IPS-18c (cell line): ENCODE results near the gene GREB1.

Experiments
- H3K4me3 ChIP-seq: 2 replicates; pipeline ENCODE4 v1.7.0; 2013; ENCODE audit warnings: low read depth, mild to moderate bottlenecking, low read length, moderate library complexity; ENCODE audit not compliant: insufficient read depth
- H3K9me3 ChIP-seq: one replicate; pipeline ENCODE4 v1.6.1; 2013; ENCODE audit warnings: mild to moderate bottlenecking, low read length, moderate library complexity; ENCODE audit not compliant: control insufficient read depth, insufficient read depth

GREB1 gene

GRCh38 chr2:11598228-11598731 is 64.4 kb downstream of the GREB1 start:
- Histone ChIP-seq H3K4me3 (no peak overlapping the region), H3K9me3 (no peaks in the 10 kb centered on the region)

DNA sequence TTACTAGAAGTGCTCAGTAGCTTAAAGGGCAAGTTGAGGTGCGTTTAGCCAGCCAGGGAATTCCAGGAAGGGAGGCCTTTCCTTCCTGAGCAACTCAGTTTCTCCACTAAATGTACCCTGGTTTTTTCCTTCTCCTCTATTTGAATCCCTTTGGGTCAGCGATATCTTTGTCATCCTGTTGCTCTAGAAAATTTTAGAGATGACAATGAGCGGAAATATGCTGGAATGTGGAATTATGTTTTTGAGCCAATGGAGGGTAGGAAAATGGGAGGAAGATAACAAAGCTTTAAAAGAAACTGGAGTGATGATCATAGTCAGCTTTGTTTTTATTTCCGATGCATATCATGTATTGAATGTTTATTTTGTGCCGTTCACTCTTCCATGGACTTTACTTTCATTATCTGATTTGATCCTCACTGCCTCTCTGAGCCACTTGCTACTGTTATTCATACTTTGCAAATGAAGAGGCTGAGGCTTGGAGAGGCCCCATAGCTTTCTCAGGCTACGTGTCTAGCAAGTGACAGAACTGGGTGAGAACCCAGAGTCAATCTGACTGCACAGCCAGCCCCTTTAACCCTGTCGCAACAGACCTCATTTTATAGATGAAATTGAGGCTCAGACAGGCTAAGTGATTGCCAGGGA is 68.8 kb downstream of the GREB1 start:
- no peak overlapping the region for H3K4me3 ChIP-seq
- no peaks in the 10 kb centered on the region for H3K9me3 ChIP-seq

DNA sequence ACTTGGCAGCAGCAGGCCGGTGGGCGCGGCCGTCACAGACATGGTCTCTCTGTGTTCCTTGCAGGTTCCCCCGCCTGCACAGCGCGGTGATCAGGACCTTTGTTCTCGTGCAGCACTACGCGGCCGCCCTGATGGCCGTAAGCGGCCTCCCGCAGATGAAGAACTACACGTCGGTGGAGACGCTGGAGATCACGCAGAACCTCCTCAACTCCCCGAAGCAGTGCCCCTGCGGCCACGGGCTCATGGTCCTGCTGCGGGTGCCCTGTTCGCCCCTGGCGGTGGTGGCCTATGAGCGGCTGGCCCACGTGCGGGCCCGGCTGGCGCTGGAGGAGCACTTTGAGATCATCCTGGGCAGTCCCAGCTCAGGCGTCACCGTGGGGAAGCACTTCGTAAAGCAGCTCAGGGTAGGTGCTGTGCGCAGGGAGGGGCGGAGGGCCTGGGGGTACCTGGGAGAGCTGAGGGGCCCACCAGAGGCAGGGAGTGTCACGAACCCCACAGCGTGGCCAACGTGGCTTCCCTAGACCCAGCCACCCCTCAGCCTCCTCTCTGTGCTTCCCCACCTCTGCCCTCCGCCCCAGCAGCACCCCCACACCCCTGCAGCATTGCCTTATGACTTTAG is 76.9 kb downstream of the GREB1 start:
- Histone ChIP-seq H3K9me3 (no peaks in the 10 kb centered on the region), H3K4me3 (no peak overlapping the region)

DNA sequence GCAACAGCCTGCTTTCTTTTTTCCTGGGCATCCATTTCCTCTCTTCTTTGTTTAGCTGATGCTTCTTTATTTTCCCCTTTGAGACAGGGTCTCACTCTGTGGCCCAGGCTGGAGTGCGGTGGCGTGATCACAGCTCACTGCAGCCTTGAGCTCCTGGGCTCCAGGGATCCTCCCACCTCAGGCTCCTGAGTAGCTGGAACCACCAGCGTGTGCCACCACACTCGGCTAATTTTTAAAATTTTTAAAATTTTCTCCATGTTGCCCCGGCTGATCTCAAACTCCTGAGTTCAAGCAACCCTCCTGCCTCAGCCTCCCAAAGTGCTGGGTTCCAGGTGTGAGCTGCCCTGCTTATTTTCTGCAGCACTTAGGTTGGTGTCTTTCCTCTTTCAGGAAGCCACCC is 77.4 kb downstream of the GREB1 start:
- Histone ChIP-seq H3K4me3 (no peak overlapping the region), H3K9me3 (no peaks in the 10 kb centered on the region)

DNA sequence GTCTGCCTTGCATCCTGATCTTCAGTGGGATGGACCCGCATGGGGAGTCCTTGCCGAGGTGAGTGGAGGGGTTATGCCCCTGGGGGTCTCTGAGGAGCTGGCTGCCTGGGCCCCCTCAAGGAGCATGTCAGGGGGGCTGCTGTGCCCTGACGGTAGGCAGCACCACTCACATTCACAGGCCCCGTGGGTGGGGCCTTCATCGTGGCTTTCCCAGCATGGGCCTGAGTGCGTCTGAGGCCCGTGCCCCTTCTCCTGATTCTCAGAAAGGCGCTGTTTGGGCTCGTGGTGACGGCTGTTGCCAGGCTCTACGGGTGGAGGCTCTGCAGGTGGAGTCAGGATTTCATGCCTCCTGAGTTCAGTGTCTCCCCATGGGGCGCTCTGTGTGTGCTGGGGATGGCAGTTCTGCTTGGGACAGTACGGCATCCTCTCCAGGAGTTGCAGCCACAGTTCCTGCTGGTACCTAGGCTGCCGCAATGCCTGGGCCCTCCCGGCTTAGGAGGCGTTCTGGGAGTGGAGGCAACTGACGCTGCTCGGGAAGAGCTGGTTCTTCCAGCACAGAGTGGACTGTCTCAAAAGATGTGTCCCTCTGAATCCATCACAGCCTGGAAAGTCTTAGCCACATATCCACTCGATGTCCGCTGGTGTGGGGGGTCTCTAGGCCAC is 78.8 kb downstream of the GREB1 start:
- Histone ChIP-seq H3K9me3 (no peaks in the 10 kb centered on the region), H3K4me3 (no peak overlapping the region)

GRCh38 chr2:11613297-11613696 is 79.5 kb downstream of the GREB1 start:
- Histone ChIP-seq H3K9me3 (no peaks in the 10 kb centered on the region), H3K4me3 (no peak overlapping the region)

DNA sequence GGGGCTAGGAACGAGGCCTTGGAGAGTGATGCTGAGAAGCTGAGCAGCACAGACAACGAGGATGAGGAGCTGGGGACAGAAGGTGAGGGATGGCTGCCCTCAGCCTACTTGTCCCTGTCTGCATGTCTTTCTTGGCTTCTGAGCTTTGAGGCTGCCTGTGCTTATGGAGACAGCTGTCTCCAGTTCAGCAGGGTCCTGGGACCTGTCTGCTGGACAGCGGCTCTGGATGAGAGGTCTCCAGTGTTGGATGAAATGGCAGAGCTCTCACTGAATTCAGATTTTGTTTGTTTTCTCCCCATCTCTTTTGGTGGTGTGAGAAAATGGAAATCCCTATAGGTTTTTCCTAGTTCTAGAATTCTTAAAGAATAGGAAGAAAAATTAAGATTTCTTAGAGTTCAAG is 81.4 kb downstream of the GREB1 start:
- no peaks in the 10 kb centered on the region for H3K9me3 ChIP-seq
- no peak overlapping the region for H3K4me3 ChIP-seq

- H3K9me3 ChIP-seq, result no peaks in the 10 kb centered on the region
These were observed 82.3 kb downstream of the GREB1 start for GRCh38 chr2:11616097-11616687.

GRCh38 chr2:11616851-11617415 is 83.1 kb downstream of the GREB1 start:
- no peaks in the 10 kb centered on the region for H3K9me3 ChIP-seq
- no peak overlapping the region for H3K4me3 ChIP-seq

More at GRCh38 chr2:11616097-11616687, 82.3 kb downstream of the GREB1 start:
- H3K4me3 ChIP-seq, result no peak overlapping the region

- Histone ChIP-seq H3K9me3 (no peaks in the 10 kb centered on the region), H3K4me3 (no peak overlapping the region)
These were observed 83.7 kb downstream of the GREB1 start for GRCh38 chr2:11617527-11617926.

- Histone ChIP-seq H3K4me3 (no peak overlapping the region), H3K9me3 (no peaks in the 10 kb centered on the region)
These were observed 84.3 kb downstream of the GREB1 start for GRCh38 chr2:11617984-11618707.

DNA sequence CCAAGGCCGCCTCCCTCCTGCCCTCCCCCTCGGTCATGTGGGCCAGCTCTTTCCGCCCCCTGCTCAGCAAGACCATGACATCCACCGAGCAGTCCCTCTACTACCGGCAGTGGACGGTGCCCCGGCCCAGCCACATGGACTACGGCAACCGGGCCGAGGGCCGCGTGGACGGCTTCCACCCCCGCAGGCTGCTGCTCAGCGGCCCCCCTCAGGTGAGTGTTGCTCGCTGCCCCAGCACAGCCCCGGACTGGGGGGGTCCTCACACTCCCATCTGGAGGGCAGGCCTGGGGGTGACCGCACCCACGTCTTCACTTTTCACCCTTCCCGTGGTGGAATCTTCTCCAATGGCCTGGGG is 84.8 kb downstream of the GREB1 start:
- Histone ChIP-seq H3K4me3 (no peak overlapping the region), H3K9me3 (no peaks in the 10 kb centered on the region)

DNA sequence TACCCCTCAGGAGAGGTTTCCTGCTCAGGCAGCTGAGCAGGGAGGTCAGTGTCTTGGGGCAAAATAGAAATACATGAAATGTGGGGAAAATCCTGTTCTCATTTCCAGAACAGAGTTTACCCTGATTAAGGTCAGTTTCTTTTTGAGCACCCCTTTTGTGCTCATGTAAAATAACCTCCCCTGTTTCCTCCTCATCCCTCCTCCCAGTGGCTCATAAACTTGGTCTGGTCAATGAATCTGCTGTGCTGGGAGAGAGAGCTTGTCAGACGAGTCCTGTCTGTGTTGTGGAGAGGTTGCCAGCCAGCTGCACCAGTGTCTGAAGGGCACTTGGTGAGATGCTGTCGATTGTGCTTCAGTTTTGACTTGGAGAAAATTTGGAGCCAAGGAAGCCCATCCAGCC is 87.6 kb downstream of the GREB1 start:
- H3K4me3 ChIP-seq, result no peak overlapping the region
- H3K9me3 ChIP-seq, result no peaks in the 10 kb centered on the region

DNA sequence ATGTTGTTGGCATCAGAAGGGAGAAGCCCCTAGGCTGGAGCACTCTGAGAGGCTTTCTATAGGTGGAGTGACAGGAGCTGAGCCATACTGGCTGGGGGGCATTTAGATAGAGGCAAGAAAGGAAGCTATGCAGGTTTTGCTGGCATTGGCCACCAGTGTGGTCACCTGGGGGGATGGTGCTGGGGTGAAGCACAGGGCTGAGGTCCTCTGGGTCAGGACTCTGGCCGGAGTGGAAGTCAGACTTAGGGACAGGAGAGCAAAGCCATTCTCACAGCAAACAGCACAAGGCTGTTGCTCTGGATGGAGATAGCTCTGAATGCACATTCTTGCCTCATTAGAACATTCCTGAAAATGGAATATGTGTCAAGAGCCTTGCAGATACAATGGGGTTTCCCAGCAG is 88.8 kb downstream of the GREB1 start:
- no peaks in the 10 kb centered on the region for H3K9me3 ChIP-seq
- no peak overlapping the region for H3K4me3 ChIP-seq

GRCh38 chr2:11624893-11625292 is 91.0 kb downstream of the GREB1 start:
- Histone ChIP-seq H3K9me3 (no peaks in the 10 kb centered on the region), H3K4me3 (no peak overlapping the region)

GRCh38 chr2:11625671-11626070 is 91.8 kb downstream of the GREB1 start:
- H3K9me3 ChIP-seq, result no peaks in the 10 kb centered on the region
- no peak overlapping the region for H3K4me3 ChIP-seq

DNA sequence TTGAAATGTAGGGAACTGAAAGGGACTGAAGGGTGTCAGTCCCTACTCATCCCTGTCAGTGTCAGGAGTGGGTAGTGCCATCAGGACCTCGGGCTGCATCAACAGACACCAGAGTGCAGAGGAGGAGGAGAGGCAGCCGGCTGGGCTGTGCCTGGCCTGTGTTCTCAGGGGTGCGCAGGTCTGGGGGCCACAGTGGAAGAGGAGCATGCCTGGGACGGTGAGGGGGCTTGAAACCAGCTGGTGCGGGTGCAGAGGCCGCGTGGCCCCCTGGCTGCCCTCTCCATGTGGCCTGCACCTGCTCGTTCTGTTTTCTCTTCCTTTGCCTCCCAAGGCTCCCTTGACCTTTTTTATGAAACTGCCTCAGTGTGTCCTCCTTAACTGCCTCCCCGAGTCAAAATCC is 94.8 kb downstream of the GREB1 start:
- no peak overlapping the region for H3K4me3 ChIP-seq
- no peaks in the 10 kb centered on the region for H3K9me3 ChIP-seq
